ENCODE measurements around the gene CFP.
"Not testable (repeated sequence)": the region's sequence is repeated elsewhere in the genome, so short reads cannot be mapped to it uniquely, and the experiment has no call there.

Gene CFP

GRCh38 chrX:47603125-47603524 lies 26.6 kb downstream of the CFP start:
- DNase-seq, result not testable (repeated sequence)

GRCh38 chrX:47597222-47597621 lies 32.5 kb downstream of the CFP start:
- DNase-seq, result no peak

GRCh38 chrX:47596256-47596655 lies 33.5 kb downstream of the CFP start:
- no peak for DNase-seq

- DNase-seq, result peak; percentile 26
These were observed 33.9 kb downstream of the CFP start for GRCh38 chrX:47595716-47596251.

GRCh38 chrX:47593522-47593921 lies 36.2 kb downstream of the CFP start:
- DNase-seq, result no peak

GRCh38 chrX:47590984-47591383 lies 38.7 kb downstream of the CFP start:
- DNase-seq, result no peak

GRCh38 chrX:47587906-47588735 lies 41.6 kb downstream of the CFP start:
- DNase-seq, result no peak

- no peak for DNase-seq
These were observed 42.4 kb downstream of the CFP start for GRCh38 chrX:47587091-47587891.

- no peak for DNase-seq
These were observed 43.5 kb downstream of the CFP start for GRCh38 chrX:47586043-47586787.

- no peak for DNase-seq
These were observed 44.5 kb downstream of the CFP start for GRCh38 chrX:47585273-47585672.

- DNase-seq, result no peak
These were observed 45.0 kb downstream of the CFP start for GRCh38 chrX:47584714-47585113.

- no peak for DNase-seq
These were observed 46.4 kb downstream of the CFP start for GRCh38 chrX:47583240-47583861.

GRCh38 chrX:47581731-47582647 lies 47.7 kb downstream of the CFP start, which contains the start of gene TIMP1:
TIMP1 (plus strand) TSS chrX:47582436; CDS start chrX:47583416, 980 bp downstream.
- DNase-seq, result peak; percentile 95

- peak; percentile 46 for DNase-seq
These were observed 50.2 kb downstream of the CFP start for GRCh38 chrX:47579537-47579936.

GRCh38 chrX:47578692-47579091 lies 51.0 kb downstream of the CFP start:
- DNase-seq, result no peak

- no peak for DNase-seq
These were observed 51.8 kb downstream of the CFP start for GRCh38 chrX:47577901-47578300.

GRCh38 chrX:47577424-47577823 lies 52.3 kb downstream of the CFP start:
- DNase-seq, result no peak

- DNase-seq, result no peak
These were observed 53.5 kb downstream of the CFP start for GRCh38 chrX:47576021-47576898.

GRCh38 chrX:47574547-47575301 lies 55.0 kb downstream of the CFP start:
- DNase-seq, result no peak

Measured in fibroblast of skin of abdomen (primary cell).